Activated CD4-positive, CD25-positive, alpha-beta regulatory T cell (primary cell): ENCODE data around the gene TEPSIN.

ENCODE experiments used
- DNase-seq, 4 experiments: peaks; one replicate each; lab custom pipeline; 2025; lab: John Stamatoyannopoulos, UW

TEPSIN gene

DNA sequence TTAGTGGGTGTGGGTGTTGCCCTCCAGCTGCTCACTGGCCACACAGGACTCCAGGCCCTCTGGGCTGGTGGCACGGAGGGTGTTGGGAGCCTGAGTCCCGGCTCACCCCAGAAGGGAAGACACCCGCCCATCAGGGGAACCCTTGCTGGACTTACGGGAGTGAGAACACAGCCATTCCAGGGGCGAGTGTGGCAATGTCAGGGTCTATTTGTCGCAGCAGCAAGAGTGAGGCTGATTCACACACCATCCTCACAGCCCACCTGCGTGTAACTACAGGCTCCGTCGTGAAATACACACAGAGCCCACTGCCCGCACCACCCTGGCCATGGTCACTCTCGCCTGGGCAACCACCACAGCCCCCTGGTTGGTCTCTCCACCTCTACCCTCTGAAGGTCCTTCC lies 55.0 kb downstream of the TEPSIN start:
- no peak for DNase-seq

DNA sequence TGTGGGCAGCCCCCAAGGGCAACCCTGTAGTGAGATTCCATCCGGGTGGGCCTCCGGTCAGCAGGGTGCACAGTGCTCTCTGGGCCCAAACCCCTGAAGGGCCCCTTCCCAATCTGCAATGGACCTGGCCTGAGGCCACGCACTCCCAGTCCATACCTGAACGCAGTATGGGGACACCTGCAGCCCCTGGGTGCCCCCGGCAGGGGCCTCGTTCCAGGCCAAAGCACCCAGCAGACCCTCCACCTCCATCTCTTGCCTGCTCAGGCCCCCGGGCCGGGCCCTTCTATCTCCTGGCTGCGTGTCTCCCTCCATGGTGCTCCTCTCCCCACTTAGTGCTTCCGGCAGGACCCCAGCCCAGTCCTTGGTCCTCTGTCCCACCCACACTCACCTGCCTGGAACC lies 55.5 kb downstream of the TEPSIN start:
- no peak for DNase-seq

DNA sequence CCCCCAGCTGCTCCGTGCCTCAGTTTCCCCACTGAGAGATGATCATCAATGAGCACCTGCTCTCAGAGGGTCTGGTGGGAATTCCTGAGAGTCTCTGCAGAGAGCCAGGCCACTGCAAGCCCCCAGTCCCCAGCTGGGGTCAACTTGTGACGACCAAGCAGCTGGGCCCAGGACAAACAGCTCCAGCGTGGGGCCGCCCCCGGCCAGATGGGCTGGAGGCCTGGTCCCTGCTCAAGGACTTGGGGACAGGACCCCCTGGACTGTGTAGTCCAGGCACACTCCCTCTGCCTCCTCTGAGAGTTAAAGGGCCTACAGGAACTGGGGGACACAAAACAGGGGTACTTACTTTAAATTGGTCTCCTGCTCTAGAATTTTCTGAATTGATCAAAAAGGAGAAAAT lies 56.3 kb downstream of the TEPSIN start:
- no peak for DNase-seq

DNA sequence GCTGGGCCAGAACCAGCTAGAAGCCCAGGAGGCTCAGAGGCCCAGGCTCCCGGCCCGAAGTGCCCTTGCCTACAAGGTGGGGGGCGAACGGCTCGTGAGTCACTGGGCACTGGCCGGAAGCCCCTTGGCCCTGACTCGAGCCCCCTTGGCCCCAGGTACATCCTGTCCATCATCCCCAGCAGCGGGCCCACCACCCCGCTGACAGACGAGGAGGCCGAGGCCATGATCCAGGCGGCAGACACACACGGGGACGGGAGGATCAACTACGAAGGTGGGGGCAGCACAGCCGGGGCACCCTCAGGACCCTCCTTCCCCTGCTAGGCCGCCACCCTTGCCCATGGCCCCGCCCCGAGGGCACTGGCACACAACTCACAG lies 57.1 kb downstream of the TEPSIN start:
- DNase-seq: no peak

DNA sequence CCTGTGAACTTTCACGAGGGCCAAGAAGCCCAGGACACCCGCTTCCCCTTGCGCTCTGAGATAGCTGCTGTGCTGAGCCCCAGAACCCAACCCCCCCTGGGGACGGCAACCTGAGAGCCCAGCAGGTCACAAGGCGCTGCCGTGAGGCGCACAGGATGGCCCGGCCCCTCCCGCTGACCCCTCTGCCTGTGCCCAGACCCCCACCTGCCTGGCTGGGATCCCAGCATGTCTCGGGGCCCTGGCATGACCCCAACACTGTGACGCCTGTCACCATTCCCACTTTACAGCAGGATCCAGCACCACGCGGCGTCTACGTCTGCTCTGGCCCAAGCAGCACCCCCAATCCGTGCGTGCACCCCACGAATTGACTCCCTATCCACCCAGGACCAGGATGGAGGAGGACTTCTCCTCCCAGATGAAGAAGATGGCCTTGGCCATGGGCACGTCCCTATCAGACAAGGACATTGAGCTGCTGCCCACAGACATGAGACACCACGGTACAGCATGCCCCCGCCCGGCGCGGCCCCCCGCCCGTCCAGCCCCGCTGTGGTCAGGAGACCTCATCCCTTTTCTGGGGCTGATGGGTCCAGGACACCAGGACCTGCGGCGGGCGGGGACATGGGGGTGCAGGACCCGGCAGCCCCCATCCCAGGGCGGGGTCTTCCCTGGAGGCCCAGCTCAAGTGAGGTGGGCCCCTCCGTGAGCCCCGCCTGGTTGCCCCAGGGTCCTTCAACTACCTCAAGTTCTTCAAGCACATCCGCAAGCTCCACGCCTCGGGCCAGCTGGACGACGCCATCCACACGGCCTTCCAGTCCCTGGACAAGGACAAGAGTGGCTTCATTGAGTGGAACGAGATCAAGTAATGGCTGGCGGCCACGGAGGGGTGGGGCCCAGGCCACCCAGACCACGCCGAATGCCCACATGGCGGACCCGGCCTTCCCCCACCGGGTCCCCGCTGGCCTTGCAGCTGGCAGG lies 57.7 kb downstream of the TEPSIN start:
- no peak for DNase-seq

DNA sequence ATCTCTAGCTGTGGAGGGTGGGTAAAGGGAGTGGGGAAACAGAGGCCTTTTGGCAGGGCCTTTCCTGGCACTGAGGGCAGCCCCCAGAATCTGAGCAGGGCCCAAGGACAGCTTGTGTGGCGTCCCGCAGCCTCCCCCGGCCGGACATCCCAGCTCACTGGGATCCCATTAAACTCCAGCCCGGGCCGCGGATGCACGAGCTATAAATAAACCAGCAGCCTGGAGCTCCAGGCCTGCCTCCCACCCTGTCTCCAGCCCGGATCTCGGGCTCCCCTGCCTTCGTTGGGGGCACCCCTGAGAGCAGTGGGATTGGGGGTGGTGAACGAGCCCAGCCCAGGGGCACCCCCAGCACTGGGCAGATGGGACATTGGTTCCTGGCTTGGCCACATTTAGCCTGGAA lies 59.0 kb downstream of the TEPSIN start:
- no peak for DNase-seq

DNA sequence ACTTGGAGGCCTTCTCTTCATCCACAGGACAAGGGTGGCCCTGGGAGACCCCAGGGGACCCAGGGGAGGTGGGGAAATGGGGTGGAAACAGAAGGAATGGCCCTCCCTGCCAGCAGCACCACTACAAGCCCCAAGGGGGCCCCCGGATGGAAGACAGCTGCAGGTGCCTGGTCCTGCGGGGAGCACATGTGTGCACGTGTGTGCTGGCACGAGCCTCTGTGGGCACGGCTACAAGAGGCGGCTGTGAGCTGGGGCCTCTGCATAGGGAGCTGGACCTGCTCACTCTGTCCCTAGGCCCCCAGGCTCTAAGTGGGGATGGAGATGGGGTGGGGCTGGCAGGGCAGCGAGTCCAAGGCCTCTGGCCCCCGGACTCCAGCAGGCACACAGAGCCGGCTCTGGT lies 59.6 kb downstream of the TEPSIN start:
- DNase-seq: no peak
